K562 (cell line): ENCODE data around the gene CEMIP2. TPM values are rescaled to one million over a fixed set of nuclear protein-coding genes. Genes with fewer than 3 reads are reported as not detected.
A peak's percentile ranks its signal among the peaks of the same experiment; 100 is the strongest.
"Not testable (repeated sequence)": the region's sequence is repeated elsewhere in the genome, so short reads cannot be mapped to it uniquely, and the experiment has no call there.

Experiments used
- ATAC-seq: fragments of 200-7000 bp; cut with Tn5 transposase; 3 replicates; pipeline ENCODE4 v1.9.1; 2020; ENCODE audit warnings: moderate library complexity
- BruUV-seq: library from RNA; stranded (reverse); fragments of 400-500 nt; replicated peaks from 2 replicates; lab custom pipeline; 2021; lab: Mats Ljungman, UMichigan
- CTCF ChIA-PET: fragments of 300-600 bp; formaldehyde crosslinking; extraction: SDS; loops from one replicate; lab custom pipeline; 2021; ENCODE audit warnings: low intra/inter-chr PET ratio; lab: Yijun Ruan, JAX
- POLR2A ChIA-PET: fragments of 300-600, 350-650 bp; sonication (Branson Sonifier 250); formaldehyde crosslinking; extraction: SDS; loops from one replicate; lab custom pipeline; 2021; ENCODE audit warnings: antibody characterized with exemption, inconsistent platforms; lab: Yijun Ruan, JAX
- DNase-seq, 4 experiments: peaks; one replicate each; pipeline versions ENCODE4 v3.0.0 to v3.0.0-alpha.2; 2011 to 2018; ENCODE audit warnings: low spot score in 3 of 4, mixed read lengths in 3 of 4; ENCODE audit errors: extremely low read depth in 1 of 4
- FAIRE-seq: peaks from 2 replicates; lab custom pipeline; 2011; peaks lifted over from hg19 to GRCh38; lab: Jason Lieb, UNC
- H2AFZ ChIP-seq: 2 replicates; pipeline ENCODE4 v1.6.0; 2011; ENCODE audit warnings: low read depth, low read length, control low read depth, inconsistent platforms
- H3K27ac ChIP-seq: fragments of 200-600 bp; 3 replicates; pipeline ENCODE4 v1.8.0; 2011; ENCODE audit warnings: low read depth, mild to moderate bottlenecking, control low read depth, inconsistent platforms, low read length, moderate library complexity, mixed read lengths; ENCODE audit errors: extremely low read depth
- H3K27me3 ChIP-seq, 2 experiments: fragments of 300-600 bp in 1 of 2; 2 replicates in 1 of 2; 3 replicates in 1 of 2; pipeline versions ENCODE4 v1.6.0 to v1.8.0; 2011; ENCODE audit warnings: inconsistent platforms in 2 of 2, low read length in 2 of 2, mild to moderate bottlenecking in 1 of 2, mixed read lengths in 1 of 2, moderate library complexity in 1 of 2; ENCODE audit not compliant: control insufficient read depth in 2 of 2, insufficient read depth in 2 of 2
- H3K36me3 ChIP-seq: fragments of 300-600 bp; 3 replicates; pipeline ENCODE4 v1.8.0; 2011; ENCODE audit warnings: mild to moderate bottlenecking, low read length, inconsistent platforms; ENCODE audit not compliant: control insufficient read depth, insufficient read depth
- H3K4me1 ChIP-seq, 2 experiments: fragments of 200-600 bp in 1 of 2; replicated peaks in 1 of 2; 2 replicates in 1 of 2; 3 replicates in 1 of 2; pipeline versions ENCODE4 v1.5.1 to v1.8.0; 2011; ENCODE audit warnings: inconsistent platforms in 2 of 2, low read length in 2 of 2, mild to moderate bottlenecking in 1 of 2, mixed read lengths in 1 of 2, moderate library complexity in 1 of 2; ENCODE audit not compliant: control insufficient read depth in 2 of 2, insufficient read depth in 2 of 2
- H3K4me2 ChIP-seq: 2 replicates; pipeline ENCODE4 v1.6.1; 2011; ENCODE audit warnings: low read length, control low read depth, inconsistent platforms, mixed read lengths; ENCODE audit not compliant: insufficient read depth
- H3K4me3 ChIP-seq: fragments of 200-600 bp; sonication (generic), shearing (Covaris generic); 2 replicates; pipeline ENCODE4 v1.5.1; 2016; ENCODE audit warnings: control low read depth, inconsistent platforms
- H3K79me2 ChIP-seq: fragments of 200-600 bp; 3 replicates; pipeline ENCODE4 v1.8.0; 2011; ENCODE audit warnings: low read length, inconsistent platforms; ENCODE audit not compliant: control insufficient read depth, insufficient read depth
- H3K9ac ChIP-seq, 2 experiments: 2 replicates each; pipeline versions ENCODE4 v1.6.0 to v1.6.1; 2011; ENCODE audit warnings: low read depth in 2 of 2, low read length in 2 of 2, control low read depth in 1 of 2, inconsistent platforms in 1 of 2, mild to moderate bottlenecking in 1 of 2, mixed read lengths in 1 of 2; ENCODE audit not compliant: insufficient read depth in 1 of 2
- H3K9me1 ChIP-seq: one replicate; pipeline ENCODE4 v1.6.0; 2011; ENCODE audit warnings: inconsistent platforms, mild to moderate bottlenecking, low read length, moderate library complexity; ENCODE audit not compliant: control insufficient read depth, insufficient read depth
- H3K9me3 ChIP-seq: replicated peaks from 2 replicates; pipeline ENCODE4 v1.5.1; 2011; ENCODE audit warnings: low read depth, low read length, inconsistent platforms; ENCODE audit not compliant: control insufficient read depth, insufficient read depth
- H4K20me1 ChIP-seq: replicated peaks from 2 replicates; pipeline ENCODE4 v1.6.1; 2011; ENCODE audit warnings: low read length, inconsistent platforms, mixed read lengths; ENCODE audit not compliant: control insufficient read depth, insufficient read depth
- BCL6 ChIP-seq: fragments of 250-450 bp; sonication (Bioruptor Pico); IDR thresholded peaks from 2 replicates; pipeline ENCODE4 v1.4.0; 2020
- C11orf30 ChIP-seq: fragments of 450-650 bp; IDR thresholded peaks from 2 replicates; pipeline ENCODE4 v1.6.1; 2016; ENCODE audit warnings: low read depth, mild to moderate bottlenecking
- FOS ChIP-seq: IDR thresholded peaks from 3 replicates; pipeline ENCODE4 v1.6.1; 2011; ENCODE audit not compliant: insufficient read length; ENCODE audit errors: extremely low read depth
- MAFG ChIP-seq: fragments of 450-650 bp; conservative IDR thresholded peaks from 2 replicates; pipeline ENCODE4 v1.6.1; 2016; ENCODE audit warnings: missing genetic modification characterization, missing compliant biosample characterization
- MAFK ChIP-seq: IDR thresholded peaks from 2 replicates; pipeline ENCODE4 v1.6.1; 2011; ENCODE audit warnings: low read length, improper control_type of control experiment
- PATZ1 ChIP-seq: fragments of 250-450 bp; sonication (Bioruptor Pico); IDR thresholded peaks from 2 replicates; pipeline ENCODE4 v1.5.0; 2020; ENCODE audit warnings: mild to moderate bottlenecking, borderline replicate concordance
- ZNF316 ChIP-seq: fragments of 450-650 bp; IDR thresholded peaks from 2 replicates; pipeline ENCODE4 v1.6.1; 2016
- WGBS: fragments of 100-300 bp; shearing (Covaris generic); methylation state at CpG from one replicate; pipeline ENCODE4 v1.1.6; 2016; ENCODE audit warnings: low coverage, mixed read lengths; ENCODE audit not compliant: insufficient coverage; ENCODE audit errors: missing lambda C conversion rate; 5-methylcytosine and 5-hydroxymethylcytosine counted together
- in situ Hi-C: fragments of 300-500 bp; cut with MboI; formaldehyde crosslinking; loops from 4 replicates; pipeline ENCODE4 v1.15.0; 2018; ENCODE audit warnings: inconsistent platforms, mixed read lengths
- intact Hi-C: fragments of 100-400 bp; cut with micrococcal nuclease; formaldehyde crosslinking; loops from 2 replicates; pipeline ENCODE4 v1.14.2; 2022
- polyA plus RNA-seq, 8 experiments: library from polyadenylated mRNA; depleted of rRNA in 4 of 8; stranded (reverse) in 5 of 8; unstranded in 3 of 8; fragments of >200 nt; fragmentation: Nextera tagmentation in 2 of 8; fragmentation: Illumina TruSeq in 1 of 8; extraction: Ambion mirVana in 2 of 8; extraction: Trizol in 1 of 8; gene quantifications; 2 replicates each; pipeline versions ENCODE4 v1.2.1 to v1.2.3, GENCODE V29; 2011 to 2014; ENCODE audit warnings: inconsistent platforms in 1 of 8, missing spikeins in 1 of 8
- total RNA-seq, 7 experiments: library from RNA; depleted of rRNA in 6 of 7; stranded (reverse); fragments of >200 nt in 6 of 7; fragmentation: Illumina TruSeq in 2 of 7; extraction: Trizol in 2 of 7; gene quantifications; 2 replicates each; pipeline versions ENCODE4 v1.2.1 to v1.2.3, GENCODE V29; 2011 to 2021; ENCODE audit warnings: low replicate concordance in 1 of 7

Gene CEMIP2
- total and polyA plus RNA-seq, 9 of the 15 experiments (the other 6 are each of a cell fraction or from before 2014, with no cell fraction given): 5.4 to 29.9 (median 14.2) TPM

GRCh38 chr9:71692337-71692736 is 76.0 kb downstream of the CEMIP2 start:
- H3K4me3 ChIP-seq: no peak overlapping the region
- ChIA-PET CTCF (no interaction called here), POLR2A (no interaction called here)
- H3K9ac ChIP-seq: no peak overlapping the region
- intact Hi-C loops (no loop called here), in situ Hi-C loops (no loop called here)
- H3K9me1 ChIP-seq: no peaks in the 10 kb centered on the region
- ATAC-seq (no peak), DNase-seq (no peak), FAIRE-seq (no peak)
- no peak overlapping the region for H3K4me2 ChIP-seq
- H4K20me1 ChIP-seq: no peaks in the 10 kb centered on the region
- H3K36me3 ChIP-seq: peaks cover 18% of the 10 kb centered on the region; the same call in 2 of the 3 replicates
- no peak overlapping the region for H2AFZ ChIP-seq
- no TSS peak for BruUV-seq
- H3K79me2 ChIP-seq: no peaks in the 10 kb centered on the region
- WGBS: 71% methylated on average over 1 of the region's 1 CpG
- H3K27me3 ChIP-seq: no peaks in the 10 kb centered on the region
- TF ChIP-seq FOS (no peak), MAFG (peak; percentile 33; the same call in 1 of the 2 replicates), BCL6 (CRISPR knock-in tag) (no peak), C11orf30 (peak; percentile 71), MAFK (peak; percentile 34; the same call in 1 of the 2 replicates), PATZ1 (CRISPR knock-in tag) (no peak), ZNF316 (peak; percentile 65)
- H3K27ac ChIP-seq: no peak overlapping the region
- no peaks in the 10 kb centered on the region for H3K9me3 ChIP-seq
- H3K4me1 ChIP-seq: no peaks in the 10 kb centered on the region; a peak in 1 of 5 replicates

- H3K36me3 ChIP-seq: peaks cover 14% of the 10 kb centered on the region; the same call in 2 of the 3 replicates
- CTCF ChIA-PET, BruUV-seq, H4K20me1 ChIP-seq, DNase-seq, H3K4me2 ChIP-seq, intact Hi-C loops, in situ Hi-C loops, H3K27ac ChIP-seq, H2AFZ ChIP-seq, H3K9ac ChIP-seq, ATAC-seq, H3K9me3 ChIP-seq, H3K4me3 ChIP-seq, H3K4me1 ChIP-seq, FAIRE-seq, H3K9me1 ChIP-seq, H3K79me2 ChIP-seq, H3K27me3 ChIP-seq: not testable (repeated sequence)
- POLR2A ChIA-PET: interaction anchor here (0.6 kb wide), 1 partner anchor 90 kb away, joined by 3 read pairs; no protein-coding TSS in a partner anchor
These were observed 76.7 kb downstream of the CEMIP2 start for GRCh38 chr9:71691576-71691975.
